IPS DF 6.9 (cell line): ENCODE data around the gene QDPR.

Experiments
- DNase-seq: peaks from one replicate; pipeline ENCODE4 v3.0.0-alpha.2; 2013; ENCODE audit warnings: low read depth, low spot score
- H3K27ac ChIP-seq: one replicate; pipeline ENCODE4 v1.5.1; 2013; ENCODE audit warnings: low read length, control low read depth
- H3K27me3 ChIP-seq: 2 replicates; pipeline ENCODE4 v1.6.1; 2013; ENCODE audit warnings: mild to moderate bottlenecking, low read length; ENCODE audit not compliant: control insufficient read depth, insufficient read depth
- H3K36me3 ChIP-seq: 2 replicates; pipeline ENCODE4 v1.6.1; 2013; ENCODE audit warnings: low read length; ENCODE audit not compliant: control insufficient read depth, insufficient read depth
- H3K4me1 ChIP-seq: 2 replicates; pipeline ENCODE4 v1.6.1; 2013; ENCODE audit warnings: low read length; ENCODE audit not compliant: control insufficient read depth, insufficient read depth
- H3K4me3 ChIP-seq: 2 replicates; pipeline ENCODE4 v1.5.1; 2013; ENCODE audit warnings: mild to moderate bottlenecking, low read length
- H3K9me3 ChIP-seq: 2 replicates; pipeline ENCODE4 v1.6.1; 2013; ENCODE audit warnings: low read length, inconsistent platforms; ENCODE audit not compliant: control insufficient read depth, insufficient read depth
- WGBS: extraction: QIAGEN DNeasy Blood & Tissue Kit; methylation state at CpG from one replicate; pipeline ENCODE4 v1.1.7; 2013; ENCODE audit warnings: mixed read lengths, missing lambda C conversion rate; ENCODE audit not compliant: insufficient read length, insufficient coverage; 5-methylcytosine and 5-hydroxymethylcytosine counted together

QDPR gene

DNA sequence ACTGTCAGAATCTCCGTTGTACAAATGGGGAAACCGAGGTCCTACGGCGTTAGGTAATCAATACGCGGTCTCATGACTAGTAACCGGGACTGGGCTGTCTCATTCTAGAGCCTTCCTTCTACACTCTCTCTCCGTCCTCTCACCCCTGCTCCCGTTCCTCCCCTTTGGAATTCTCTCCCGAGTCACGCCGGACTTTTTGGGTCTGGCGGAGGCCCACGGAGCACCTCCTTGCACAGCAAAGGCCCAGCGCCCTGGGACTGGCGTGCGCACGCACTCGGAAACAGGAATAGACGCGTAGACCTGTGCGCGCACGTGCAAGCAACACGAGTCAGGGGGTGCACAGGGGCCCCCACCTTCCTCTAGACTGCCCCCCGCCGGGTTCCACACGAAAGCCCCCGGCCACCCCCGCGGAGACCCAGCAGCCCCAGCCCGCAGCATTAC lies 361 bp downstream of the QDPR start:
- H3K36me3 ChIP-seq = no peaks in the 10 kb centered on the region; the same call in 1 of the 2 replicates
- WGBS = no CpG with 5 or more reads among the region's 32 CpGs
- peak overlapping the region; percentile 51; the same call in 1 of the 2 replicates for H3K4me3 ChIP-seq
- H3K9me3 ChIP-seq = no peaks in the 10 kb centered on the region
- H3K4me1 ChIP-seq = peaks cover 1% of the 10 kb centered on the region; the same call in 1 of the 2 replicates
- H3K27ac ChIP-seq = no peak overlapping the region
- DNase-seq = no peak
- H3K27me3 ChIP-seq = no peaks in the 10 kb centered on the region; the same call in 1 of the 2 replicates

GRCh38 chr4:17511051-17511450 lies 839 bp downstream of the QDPR start:
- no peaks in the 10 kb centered on the region; the same call in 1 of the 2 replicates for H3K36me3 ChIP-seq
- H3K27me3 ChIP-seq = no peaks in the 10 kb centered on the region; the same call in none of the 2 replicates
- H3K27ac ChIP-seq = no peak overlapping the region
- WGBS = no CpG with 5 or more reads among the region's 9 CpGs
- no peak for DNase-seq
- H3K4me3 ChIP-seq = peak overlapping the region; percentile 51; the same call in 1 of the 2 replicates
- H3K4me1 ChIP-seq = peaks cover 1% of the 10 kb centered on the region; the same call in 1 of the 2 replicates
- no peaks in the 10 kb centered on the region for H3K9me3 ChIP-seq

- WGBS = no CpG with 5 or more reads among the region's 3 CpGs
- no peak for DNase-seq
- H3K27ac ChIP-seq = no peak overlapping the region
- no peak overlapping the region for H3K4me3 ChIP-seq
- H3K4me1 ChIP-seq = peaks cover 1% of the 10 kb centered on the region; the same call in 1 of the 2 replicates
- no peaks in the 10 kb centered on the region for H3K9me3 ChIP-seq
- no peaks in the 10 kb centered on the region; the same call in none of the 2 replicates for H3K27me3 ChIP-seq
- no peaks in the 10 kb centered on the region; the same call in 1 of the 2 replicates for H3K36me3 ChIP-seq
Observed at GRCh38 chr4:17510582-17510981, 1.3 kb downstream of the QDPR start.

- Histone ChIP-seq H3K9me3 (no peaks in the 10 kb centered on the region), H3K36me3 (no peaks in the 10 kb centered on the region; the same call in 1 of the 2 replicates), H3K27ac (no peak overlapping the region), H3K27me3 (no peaks in the 10 kb centered on the region; the same call in 1 of the 2 replicates), H3K4me3 (no peak overlapping the region), H3K4me1 (no peaks in the 10 kb centered on the region)
- no CpG with 5 or more reads among the region's 7 CpGs for WGBS
- no peak for DNase-seq
Observed at GRCh38 chr4:17504081-17504480, 7.8 kb downstream of the QDPR start.

DNA sequence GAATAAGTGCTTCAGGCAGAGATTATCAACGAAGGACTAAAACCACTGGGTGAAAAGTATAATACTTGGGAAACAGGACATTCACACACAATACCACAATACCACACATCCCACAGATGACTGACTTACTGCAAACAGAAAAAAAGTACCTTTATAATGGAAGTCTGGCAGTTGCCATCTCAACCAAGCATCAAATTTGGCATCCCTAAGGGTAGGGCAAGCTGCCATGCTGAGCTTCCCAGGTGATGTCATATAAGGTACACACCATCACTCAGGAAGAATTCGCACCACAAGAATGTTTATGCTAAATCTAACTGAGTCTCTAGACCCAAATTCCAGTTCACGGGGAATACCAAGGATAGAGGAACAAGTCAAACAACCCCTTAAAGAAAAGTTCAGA lies 9.1 kb downstream of the QDPR start:
- H3K36me3 ChIP-seq = no peaks in the 10 kb centered on the region; the same call in 1 of the 2 replicates
- no peak overlapping the region for H3K27ac ChIP-seq
- no CpG with 5 or more reads among the region's 3 CpGs for WGBS
- no peaks in the 10 kb centered on the region for H3K4me1 ChIP-seq
- no peaks in the 10 kb centered on the region for H3K9me3 ChIP-seq
- no peaks in the 10 kb centered on the region; the same call in 1 of the 2 replicates for H3K27me3 ChIP-seq
- no peak for DNase-seq
- H3K4me3 ChIP-seq = no peak overlapping the region

DNA sequence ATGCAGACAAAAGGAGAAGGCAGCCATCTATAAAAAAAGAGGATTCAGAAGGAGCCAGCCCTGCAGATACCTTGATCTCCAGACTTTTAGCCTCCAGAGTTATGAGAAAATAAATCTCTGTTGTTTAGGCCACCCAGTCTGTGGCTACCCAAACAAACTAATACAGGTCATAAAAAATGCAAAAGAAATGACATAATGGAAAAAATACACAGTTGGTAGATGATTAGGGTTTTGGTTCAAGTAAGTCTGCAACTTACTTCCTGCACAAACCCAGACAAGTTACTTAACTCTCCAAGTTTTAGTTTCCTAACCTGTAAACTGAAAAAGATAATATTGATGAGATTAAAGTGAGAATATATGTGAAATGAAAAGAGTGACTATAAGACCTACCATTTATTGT lies 11.3 kb downstream of the QDPR start:
- no peaks in the 10 kb centered on the region for H3K9me3 ChIP-seq
- DNase-seq = no peak

GRCh38 chr4:17497890-17498523 lies 13.9 kb downstream of the QDPR start:
- H3K4me1 ChIP-seq = no peaks in the 10 kb centered on the region
- no CpG with 5 or more reads among the region's 7 CpGs for WGBS
- H3K27me3 ChIP-seq = no peaks in the 10 kb centered on the region
- no peak overlapping the region for H3K27ac ChIP-seq
- no peak overlapping the region for H3K4me3 ChIP-seq
- no peak for DNase-seq
- no peaks in the 10 kb centered on the region; the same call in 1 of the 2 replicates for H3K36me3 ChIP-seq
- no peaks in the 10 kb centered on the region for H3K9me3 ChIP-seq

More for the DNA sequence above, 11.3 kb downstream of the QDPR start:
- Histone ChIP-seq H3K4me1 (no peaks in the 10 kb centered on the region), H3K27ac (no peak overlapping the region), H3K27me3 (no peaks in the 10 kb centered on the region), H3K4me3 (no peak overlapping the region), H3K36me3 (no peaks in the 10 kb centered on the region; the same call in 1 of the 2 replicates)

- DNase-seq = no peak
- no peaks in the 10 kb centered on the region for H3K4me1 ChIP-seq
- H3K27ac ChIP-seq = no peak overlapping the region
- H3K9me3 ChIP-seq = no peaks in the 10 kb centered on the region
- no peak overlapping the region for H3K4me3 ChIP-seq
- WGBS = no CpG with 5 or more reads among the region's 10 CpGs
- no peaks in the 10 kb centered on the region for H3K27me3 ChIP-seq
- peaks cover 4% of the 10 kb centered on the region; the same call in 1 of the 2 replicates for H3K36me3 ChIP-seq
Observed at GRCh38 chr4:17494258-17495190, 17.4 kb downstream of the QDPR start.

DNA sequence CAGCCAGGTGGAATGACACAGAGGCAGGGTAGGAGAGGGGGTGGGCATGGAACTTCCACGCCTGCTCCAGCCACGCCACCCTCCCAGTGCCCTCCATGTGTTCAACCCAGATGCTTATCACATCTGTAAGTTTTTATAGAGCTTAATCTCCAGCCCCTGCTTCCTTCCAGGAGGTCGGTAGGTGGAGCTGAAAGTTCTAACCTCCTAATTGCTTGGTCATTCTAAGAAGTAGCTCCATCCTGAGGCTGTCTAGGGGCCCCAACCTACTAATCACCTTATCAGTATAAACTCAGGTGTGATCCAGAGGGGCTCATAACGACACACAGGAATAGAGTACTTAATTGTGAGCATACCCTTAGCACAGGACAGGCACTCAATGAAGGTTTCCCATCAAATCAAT lies 18.3 kb downstream of the QDPR start:
- Histone ChIP-seq H3K36me3 (peaks cover 8% of the 10 kb centered on the region; the same call in 1 of the 2 replicates), H3K4me1 (no peaks in the 10 kb centered on the region), H3K27ac (no peak overlapping the region), H3K27me3 (no peaks in the 10 kb centered on the region), H3K4me3 (no peak overlapping the region), H3K9me3 (no peaks in the 10 kb centered on the region)
- no peak for DNase-seq
- WGBS = no CpG with 5 or more reads among the region's 4 CpGs

DNA sequence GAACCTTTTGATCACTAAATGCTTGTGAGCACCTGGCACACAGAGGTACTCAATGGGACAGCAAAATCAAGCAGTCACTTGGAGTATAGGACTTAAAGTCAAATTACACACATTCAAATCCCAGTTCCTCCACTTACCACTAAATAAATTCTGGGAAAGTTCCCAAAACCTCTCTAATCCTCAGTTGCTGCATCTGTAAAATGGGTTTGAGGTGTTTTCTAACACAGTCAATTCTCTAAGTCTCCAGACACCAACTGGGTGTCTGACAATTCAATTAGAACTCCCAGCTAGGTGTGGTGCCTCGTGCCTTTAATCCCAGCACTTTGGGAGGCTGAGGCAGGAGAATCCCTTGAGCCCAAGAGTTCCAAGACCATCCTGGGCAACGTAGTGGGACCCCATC lies 19.0 kb downstream of the QDPR start:
- Histone ChIP-seq H3K27me3 (no peaks in the 10 kb centered on the region), H3K4me1 (no peaks in the 10 kb centered on the region), H3K9me3 (no peaks in the 10 kb centered on the region), H3K27ac (no peak overlapping the region), H3K36me3 (peaks cover 8% of the 10 kb centered on the region; the same call in 1 of the 2 replicates), H3K4me3 (no peak overlapping the region)
- no peak for DNase-seq
- WGBS = no CpG with 5 or more reads among the region's 2 CpGs
